H9 (cell line): ENCODE results near the gene VPS26B. TPM values are rescaled to one million over a fixed set of nuclear protein-coding genes. Genes with fewer than 3 reads are reported as not detected.
A peak's percentile ranks its signal among the peaks of the same experiment; 100 is the strongest.

ENCODE experiments used
- DNase-seq: peaks from one replicate; pipeline ENCODE4 v3.0.0-alpha.2; 2017
- H2AFZ ChIP-seq: one replicate; pipeline ENCODE4 v1.6.1; 2013; ENCODE audit warnings: mild to moderate bottlenecking, low read length, control low read depth, moderate library complexity
- H2AK5ac ChIP-seq: 2 replicates; pipeline ENCODE4 v1.6.1; 2013; ENCODE audit warnings: low read length, control low read depth, mixed read lengths; ENCODE audit not compliant: insufficient read length
- H2BK120ac ChIP-seq: one replicate; pipeline ENCODE4 v1.6.1; 2013; ENCODE audit warnings: low read depth, mild to moderate bottlenecking, low read length, control low read depth, inconsistent platforms; ENCODE audit not compliant: poor library complexity, severe bottlenecking
- H2BK12ac ChIP-seq: 2 replicates; pipeline ENCODE4 v1.6.1; 2013; ENCODE audit warnings: low read length, control low read depth, mixed read lengths, low read depth; ENCODE audit not compliant: insufficient read length
- H2BK15ac ChIP-seq: 2 replicates; pipeline ENCODE4 v1.6.1; 2013; ENCODE audit warnings: low read depth, low read length, control low read depth
- H2BK20ac ChIP-seq: one replicate; pipeline ENCODE4 v1.6.1; 2013; ENCODE audit warnings: low read depth, mild to moderate bottlenecking, low read length, control low read depth, inconsistent platforms; ENCODE audit not compliant: poor library complexity, severe bottlenecking
- H2BK5ac ChIP-seq: 2 replicates; pipeline ENCODE4 v1.6.1; 2013; ENCODE audit warnings: low read length, control low read depth, mixed read lengths; ENCODE audit not compliant: insufficient read length
- H3K14ac ChIP-seq: 2 replicates; pipeline ENCODE4 v1.6.1; 2013; ENCODE audit warnings: low read length, control low read depth; ENCODE audit not compliant: insufficient read depth
- H3K18ac ChIP-seq: 2 replicates; pipeline ENCODE4 v1.6.1; 2013; ENCODE audit warnings: low read depth, mild to moderate bottlenecking, mixed read lengths, low read length, control low read depth; ENCODE audit not compliant: insufficient read length
- H3K23ac ChIP-seq: 2 replicates; pipeline ENCODE4 v1.6.1; 2013; ENCODE audit warnings: low read length, control low read depth, mixed read lengths, low read depth; ENCODE audit not compliant: insufficient read length
- H3K23me2 ChIP-seq: 2 replicates; pipeline ENCODE4 v1.6.1; 2013; ENCODE audit warnings: low read depth, mild to moderate bottlenecking, mixed read lengths, low read length, control low read depth; ENCODE audit not compliant: insufficient read length, poor library complexity, severe bottlenecking
- H3K27ac ChIP-seq: 2 replicates; pipeline ENCODE4 v1.5.1; 2013; ENCODE audit warnings: low read length, control low read depth, mixed read lengths, low read depth; ENCODE audit not compliant: insufficient read length
- H3K27me3 ChIP-seq: 2 replicates; pipeline ENCODE4 v1.6.1; 2013; ENCODE audit warnings: low read length, control low read depth, inconsistent platforms; ENCODE audit not compliant: insufficient read depth
- H3K4ac ChIP-seq: 2 replicates; pipeline ENCODE4 v1.6.1; 2013; ENCODE audit warnings: low read depth, mild to moderate bottlenecking, control low read depth, inconsistent platforms, low read length, moderate library complexity
- H3K4me1 ChIP-seq: 2 replicates; pipeline ENCODE4 v1.6.1; 2013; ENCODE audit warnings: low read length, control low read depth, inconsistent platforms; ENCODE audit not compliant: insufficient read depth
- H3K4me2 ChIP-seq: 2 replicates; pipeline ENCODE4 v1.6.1; 2013; ENCODE audit warnings: low read length, control low read depth, mixed read lengths; ENCODE audit not compliant: insufficient read length, insufficient read depth
- H3K56ac ChIP-seq: 2 replicates; pipeline ENCODE4 v1.6.1; 2013; ENCODE audit warnings: low read depth, mild to moderate bottlenecking, mixed read lengths, low read length, control low read depth; ENCODE audit not compliant: insufficient read length
- H3K79me1 ChIP-seq: 2 replicates; pipeline ENCODE4 v1.6.1; 2013; ENCODE audit warnings: low read depth, mild to moderate bottlenecking, moderate library complexity, low read length, control low read depth, inconsistent platforms; ENCODE audit not compliant: insufficient read depth, poor library complexity, severe bottlenecking
- H3K79me2 ChIP-seq: 2 replicates; pipeline ENCODE4 v1.6.1; 2013; ENCODE audit warnings: low read length, control low read depth, inconsistent platforms; ENCODE audit not compliant: insufficient read depth
- H3K9ac ChIP-seq: 2 replicates; pipeline ENCODE4 v1.6.1; 2013; ENCODE audit warnings: low read length, control low read depth, mixed read lengths; ENCODE audit not compliant: insufficient read length; ENCODE audit errors: extremely low read depth
- H3K9me3 ChIP-seq: one replicate; pipeline ENCODE4 v1.6.1; 2013; ENCODE audit warnings: low read depth, low read length, inconsistent platforms; ENCODE audit not compliant: control insufficient read depth
- H3T11ph ChIP-seq: one replicate; pipeline ENCODE4 v1.6.1; 2013; ENCODE audit warnings: mild to moderate bottlenecking, low read length, control low read depth, inconsistent platforms
- H4K20me1 ChIP-seq: one replicate; pipeline ENCODE4 v1.6.1; 2013; ENCODE audit not compliant: control insufficient read depth, insufficient read length, insufficient read depth
- H4K5ac ChIP-seq: 2 replicates; pipeline ENCODE4 v1.6.1; 2013; ENCODE audit warnings: low read depth, mild to moderate bottlenecking, mixed read lengths, low read length, control low read depth; ENCODE audit not compliant: insufficient read length
- H4K8ac ChIP-seq: replicated peaks from 2 replicates; pipeline ENCODE4 v1.6.1; 2013; ENCODE audit warnings: low read length, control low read depth, mixed read lengths, low read depth; ENCODE audit not compliant: insufficient read length
- H4K91ac ChIP-seq: 2 replicates; pipeline ENCODE4 v1.6.1; 2013; ENCODE audit warnings: low read depth, mild to moderate bottlenecking, moderate library complexity, mixed read lengths, low read length, control low read depth; ENCODE audit not compliant: insufficient read length
- H3K27ac Mint-ChIP-seq, 3 experiments: 2 replicates in 2 of 3; 3 replicates in 1 of 3; pipeline ENCODE4 v1.8.0; 2020 to 2021; ENCODE audit warnings: mixed read lengths in 3 of 3, mild to moderate bottlenecking in 1 of 3, moderate library complexity in 1 of 3
- H3K27me3 Mint-ChIP-seq: 2 replicates; pipeline ENCODE4 v1.8.0; 2021; ENCODE audit warnings: low read depth, mild to moderate bottlenecking, moderate library complexity, mixed read lengths
- H3K36me3 Mint-ChIP-seq, 3 experiments: 2 replicates in 2 of 3; 3 replicates in 1 of 3; pipeline ENCODE4 v1.8.0; 2020 to 2021; ENCODE audit warnings: low read depth in 3 of 3, mixed read lengths in 3 of 3; ENCODE audit not compliant: insufficient read depth in 1 of 3
- H3K4me1 Mint-ChIP-seq, 2 experiments: 2 replicates each; pipeline ENCODE4 v1.8.0; 2020; ENCODE audit warnings: mixed read lengths in 2 of 2
- H3K4me3 Mint-ChIP-seq, 2 experiments: 2 replicates in 1 of 2; 3 replicates in 1 of 2; pipeline ENCODE4 v1.8.0; 2020 to 2021; ENCODE audit warnings: mild to moderate bottlenecking in 2 of 2, mixed read lengths in 2 of 2, moderate library complexity in 1 of 2
- H3K9me3 Mint-ChIP-seq, 2 experiments: 2 replicates in 1 of 2; 3 replicates in 1 of 2; pipeline ENCODE4 v1.8.0; 2020; ENCODE audit warnings: mild to moderate bottlenecking in 2 of 2, mixed read lengths in 2 of 2, moderate library complexity in 1 of 2
- WGBS: extraction: QIAGEN DNeasy Blood & Tissue Kit; methylation state at CpG from one replicate; pipeline ENCODE4 v1.1.7; 2013; ENCODE audit warnings: missing lambda C conversion rate, low lambda C conversion rate, mixed read lengths; ENCODE audit not compliant: insufficient read length; ENCODE audit errors: extremely low coverage; 5-methylcytosine and 5-hydroxymethylcytosine counted together
- total RNA-seq: library from RNA; stranded (reverse); gene quantifications from 2 replicates; pipeline ENCODE4 v1.2.1, GENCODE V29; 2021
- TF ChIP-seq, protein P1 (sequence below): fragments of 200-600 bp; sonication (generic); conservative IDR thresholded peaks from 3 replicates; pipeline ENCODE4 v1.8.0; 2021; ENCODE audit warnings: antibody characterized with exemption, mild to moderate bottlenecking

VPS26B gene
- total RNA-seq, 1 experiment from 2014 or later, result 27.5 TPM

DNA sequence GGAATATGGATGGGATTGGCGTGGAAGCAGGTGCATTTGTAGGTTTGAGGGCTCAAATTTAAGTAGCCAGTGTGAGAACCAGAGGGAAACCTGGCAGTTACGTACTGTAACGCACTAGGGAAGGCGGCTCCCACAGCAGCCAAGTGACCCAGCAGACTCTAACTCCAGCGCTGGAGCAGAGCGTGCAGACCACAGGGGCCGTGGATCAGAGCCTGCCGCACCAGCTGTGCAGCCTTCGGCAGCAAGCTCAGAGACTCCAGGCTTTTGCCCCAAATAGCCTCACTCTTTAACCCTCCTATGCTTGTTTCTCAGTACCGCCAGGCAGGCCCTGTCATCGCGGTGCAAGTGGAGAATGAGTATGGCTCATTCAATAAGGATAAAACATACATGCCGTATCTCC is 64.0 kb downstream of the VPS26B start:
- Histone ChIP-seq H3K18ac (no peak overlapping the region), H3K14ac (no peak overlapping the region; the same call in 1 of the 2 replicates), H3K4me1 (no peaks in the 10 kb centered on the region), H4K8ac (no peak overlapping the region), H2AK5ac (no peak overlapping the region), H3K79me1 (no peaks in the 10 kb centered on the region), H4K5ac (no peak overlapping the region), H4K20me1 (no peaks in the 10 kb centered on the region), H2BK5ac (no peak overlapping the region), H3T11ph (no peak overlapping the region), H2BK12ac (no peak overlapping the region), H2BK20ac (no peak overlapping the region), H3K9me3 (no peaks in the 10 kb centered on the region), H3K4me2 (no peak overlapping the region), H3K27ac (no peak overlapping the region), H2BK120ac (no peak overlapping the region), H2AFZ (no peak overlapping the region), H3K79me2 (no peaks in the 10 kb centered on the region), H3K23me2 (no peaks in the 10 kb centered on the region), H3K4ac (no peak overlapping the region), H2BK15ac (no peak overlapping the region), H4K91ac (no peak overlapping the region), H3K9ac (no peak overlapping the region), H3K23ac (no peak overlapping the region), H3K27me3 (no peaks in the 10 kb centered on the region), H3K56ac (no peak overlapping the region)
- Mint-ChIP-seq H3K27ac (peak overlapping the region in 1 of 3 experiments; percentile 10; a peak in 2 of 7 replicates), H3K36me3 (peaks cover 21 to 46% (median 36%) of the 10 kb centered on the region in 3 experiments), H3K4me1 (peaks cover 12 to 14% of the 10 kb centered on the region in 2 experiments), H3K27me3 (no peaks in the 10 kb centered on the region), H3K4me3 (no peak overlapping the region), H3K9me3 (no peaks in the 10 kb centered on the region; a peak in 1 of 5 replicates)
- WGBS, result no CpG with 5 or more reads among the region's 13 CpGs
- DNase-seq, result no peak
- TF ChIP-seq, protein P1, sequence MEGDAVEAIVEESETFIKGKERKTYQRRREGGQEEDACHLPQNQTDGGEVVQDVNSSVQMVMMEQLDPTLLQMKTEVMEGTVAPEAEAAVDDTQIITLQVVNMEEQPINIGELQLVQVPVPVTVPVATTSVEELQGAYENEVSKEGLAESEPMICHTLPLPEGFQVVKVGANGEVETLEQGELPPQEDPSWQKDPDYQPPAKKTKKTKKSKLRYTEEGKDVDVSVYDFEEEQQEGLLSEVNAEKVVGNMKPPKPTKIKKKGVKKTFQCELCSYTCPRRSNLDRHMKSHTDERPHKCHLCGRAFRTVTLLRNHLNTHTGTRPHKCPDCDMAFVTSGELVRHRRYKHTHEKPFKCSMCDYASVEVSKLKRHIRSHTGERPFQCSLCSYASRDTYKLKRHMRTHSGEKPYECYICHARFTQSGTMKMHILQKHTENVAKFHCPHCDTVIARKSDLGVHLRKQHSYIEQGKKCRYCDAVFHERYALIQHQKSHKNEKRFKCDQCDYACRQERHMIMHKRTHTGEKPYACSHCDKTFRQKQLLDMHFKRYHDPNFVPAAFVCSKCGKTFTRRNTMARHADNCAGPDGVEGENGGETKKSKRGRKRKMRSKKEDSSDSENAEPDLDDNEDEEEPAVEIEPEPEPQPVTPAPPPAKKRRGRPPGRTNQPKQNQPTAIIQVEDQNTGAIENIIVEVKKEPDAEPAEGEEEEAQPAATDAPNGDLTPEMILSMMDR, result no peak
